Osteoblast (primary cell): Measurements from ENCODE around the gene CDH26. TPM values are rescaled to one million over a fixed set of nuclear protein-coding genes. Genes with fewer than 3 reads are reported as not detected.

Experiments used
- DNase-seq: peaks from one replicate; pipeline ENCODE4 v3.0.0; 2011; ENCODE audit warnings: low spot score, mixed read lengths; ENCODE audit not compliant: insufficient read length; ENCODE audit errors: missing footprints
- H2AFZ ChIP-seq: 2 replicates; pipeline ENCODE4 v1.6.0; 2011; ENCODE audit warnings: mild to moderate bottlenecking, low read length
- H3K27ac ChIP-seq: 2 replicates; pipeline ENCODE4 v1.5.1; 2011; ENCODE audit warnings: mild to moderate bottlenecking, low read depth, low read length, moderate library complexity
- H3K27me3 ChIP-seq: 2 replicates; pipeline ENCODE4 v1.6.0; 2012; ENCODE audit warnings: mild to moderate bottlenecking, control low read depth, inconsistent platforms, low read length, moderate library complexity; ENCODE audit not compliant: insufficient read depth
- H3K36me3 ChIP-seq: 2 replicates; pipeline ENCODE4 v1.5.1; 2011; ENCODE audit warnings: mild to moderate bottlenecking, low read length, control low read depth, moderate library complexity; ENCODE audit not compliant: insufficient read depth
- H3K4me1 ChIP-seq: 2 replicates; pipeline ENCODE4 v1.5.1; 2011; ENCODE audit warnings: mild to moderate bottlenecking, low read length, control low read depth, moderate library complexity; ENCODE audit not compliant: insufficient read depth
- H3K4me2 ChIP-seq: 2 replicates; pipeline ENCODE4 v1.6.0; 2011; ENCODE audit warnings: mild to moderate bottlenecking, low read length; ENCODE audit not compliant: insufficient read depth
- H3K4me3 ChIP-seq: fragments of 200-600 bp; sonication (generic); 3 replicates; pipeline ENCODE4 v1.5.1; 2012; ENCODE audit warnings: mild to moderate bottlenecking, low read length, inconsistent platforms; ENCODE audit not compliant: insufficient read depth
- H3K79me2 ChIP-seq: 2 replicates; pipeline ENCODE4 v1.6.0; 2012; ENCODE audit warnings: mild to moderate bottlenecking, low read length, control low read depth, inconsistent platforms; ENCODE audit not compliant: insufficient read depth
- H3K9me3 ChIP-seq: 2 replicates; pipeline ENCODE4 v1.5.1; 2011; ENCODE audit warnings: low read depth, low read length, control low read depth
- H4K20me1 ChIP-seq: 2 replicates; pipeline ENCODE4 v1.6.0; 2012; ENCODE audit warnings: mild to moderate bottlenecking, low read length, control low read depth; ENCODE audit not compliant: insufficient read depth
- CTCF ChIP-seq: IDR thresholded peaks from 2 replicates; pipeline ENCODE4 v1.5.1; 2011; ENCODE audit warnings: mild to moderate bottlenecking, low read depth, low read length, moderate library complexity; ENCODE audit errors: extremely low read depth
- total RNA-seq: library from RNA; depleted of rRNA; stranded (reverse); fragments of >200 nt; gene quantifications from 2 replicates; pipeline ENCODE4 v1.2.3, GENCODE V29; 2012

Gene CDH26
- total RNA-seq, 1 donor: under 0.01 TPM

- no peak overlapping the region for H3K4me3 ChIP-seq
- TF ChIP-seq CTCF: no peak
- no peaks in the 10 kb centered on the region for H3K79me2 ChIP-seq
- no peak overlapping the region for H3K27ac ChIP-seq
- no peak overlapping the region for H3K4me2 ChIP-seq
- no peaks in the 10 kb centered on the region for H3K36me3 ChIP-seq
- DNase-seq: no peak
- H2AFZ ChIP-seq: no peak overlapping the region
- H3K4me1 ChIP-seq: no peaks in the 10 kb centered on the region
- H3K27me3 ChIP-seq: no peaks in the 10 kb centered on the region
- H4K20me1 ChIP-seq: no peaks in the 10 kb centered on the region
- H3K9me3 ChIP-seq: no peaks in the 10 kb centered on the region
Measured at GRCh38 chr20:60006261-60006660, 48.0 kb downstream of the CDH26 start.

GRCh38 chr20:60007464-60007863 is 49.2 kb downstream of the CDH26 start:
- H3K36me3 ChIP-seq: no peaks in the 10 kb centered on the region
- H3K4me1 ChIP-seq: no peaks in the 10 kb centered on the region
- no peaks in the 10 kb centered on the region for H4K20me1 ChIP-seq
- H2AFZ ChIP-seq: no peak overlapping the region
- H3K27me3 ChIP-seq: no peaks in the 10 kb centered on the region
- TF ChIP-seq CTCF: no peak
- DNase-seq: no peak
- no peaks in the 10 kb centered on the region for H3K9me3 ChIP-seq
- H3K79me2 ChIP-seq: no peaks in the 10 kb centered on the region
- no peak overlapping the region for H3K27ac ChIP-seq
- no peak overlapping the region for H3K4me2 ChIP-seq
- no peak overlapping the region for H3K4me3 ChIP-seq

GRCh38 chr20:60008130-60008808 is 50.0 kb downstream of the CDH26 start:
- no peak overlapping the region for H3K27ac ChIP-seq

GRCh38 chr20:60009318-60009717 is 51.1 kb downstream of the CDH26 start:
- Histone ChIP-seq H3K27ac (no peak overlapping the region), H3K4me1 (no peaks in the 10 kb centered on the region), H3K9me3 (no peaks in the 10 kb centered on the region), H3K4me2 (no peak overlapping the region), H3K4me3 (no peak overlapping the region), H4K20me1 (no peaks in the 10 kb centered on the region), H3K36me3 (no peaks in the 10 kb centered on the region), H3K79me2 (no peaks in the 10 kb centered on the region), H2AFZ (no peak overlapping the region), H3K27me3 (no peaks in the 10 kb centered on the region)
- no peak for DNase-seq
- no peak for TF ChIP-seq CTCF

More at GRCh38 chr20:60008130-60008808, 50.0 kb downstream of the CDH26 start:
- no peak for DNase-seq
- no peaks in the 10 kb centered on the region for H3K79me2 ChIP-seq
- no peak for TF ChIP-seq CTCF
- no peaks in the 10 kb centered on the region for H4K20me1 ChIP-seq
- no peaks in the 10 kb centered on the region for H3K36me3 ChIP-seq
- H2AFZ ChIP-seq: no peak overlapping the region
- no peaks in the 10 kb centered on the region for H3K9me3 ChIP-seq
- no peak overlapping the region for H3K4me3 ChIP-seq
- H3K4me1 ChIP-seq: no peaks in the 10 kb centered on the region
- no peaks in the 10 kb centered on the region for H3K27me3 ChIP-seq
- H3K4me2 ChIP-seq: no peak overlapping the region
